ENCODE data around the gene SMPD3. TPM values are rescaled to one million over a fixed set of nuclear protein-coding genes. Genes with fewer than 3 reads are reported as not detected.

SMPD3 gene
- total and polyA plus RNA-seq, 2 of the 8 experiments (the other 6 are each of a cell fraction or from before 2014, with no cell fraction given): 0.39 to 1.3 TPM

- peak overlapping the region; percentile 49 to 89 (median 83) for H3K9ac ChIP-seq (replicated peaks in 1 of 4; ENCODE audit: extremely low read depth in 1 of 4, low read depth in 3 of 4, low read length in 3 of 4)
- peaks cover 0 to 5% of the 10 kb centered on the region in 2 experiments for H4K20me1 ChIP-seq (replicated peaks in 1 of 2; ENCODE audit: control insufficient read depth in 1 of 2, insufficient read depth in 2 of 2, low read length in 2 of 2)
- no peak overlapping the region for H3K4ac ChIP-seq (replicated peaks; ENCODE audit: insufficient read length, low read depth, low read length)
- H3K9me3 ChIP-seq (ENCODE audit: insufficient read depth in 2 of 2, low read depth in 1 of 2, low read length in 1 of 2): no peaks in the 10 kb centered on the region
- peak overlapping the region; percentile 33 for H2BK120ac ChIP-seq (replicated peaks; ENCODE audit: low read depth, low read length)
- peak overlapping the region; percentile 93 to 98 for H3K4me2 ChIP-seq (ENCODE audit: insufficient read depth in 1 of 2, low read depth in 2 of 2, low read length in 2 of 2)
- H4K91ac ChIP-seq (replicated peaks; ENCODE audit: insufficient read length, low read length): peak overlapping the region; percentile 81
- ChIA-PET POLR2A (ENCODE audit: partially characterized antibody) (interaction anchor here (0.9 to 3.8 kb wide), 28 partner anchors 8 to 226 kb away, joined by 3 to 44 read pairs (median 6); partner anchors contain the start of genes ESRP2, NFATC3, PLA2G15 and SLC7A6), CTCF (ENCODE audit: partially characterized antibody) (interaction anchor here (0.9 to 2.4 kb wide), 9 partner anchors 9 to 55 kb away, joined by 3 to 34 read pairs (median 4); partner anchors contain the start of gene SLC7A6)
- no peak overlapping the region for H3K14ac ChIP-seq (ENCODE audit: insufficient read length)
- FAIRE-seq: no peak
- DNase-seq (ENCODE audit: low read depth in 1 of 2, low spot score in 2 of 2): no peak
- peak overlapping the region; percentile 77 for H2BK5ac ChIP-seq (ENCODE audit: low read depth, low read length)
- H3K23me2 ChIP-seq (ENCODE audit: low read depth, low read length): peaks cover 9% of the 10 kb centered on the region; the same call in 1 of the 2 replicates
- H3K4me3 ChIP-seq (ENCODE audit: extremely low read depth in 1 of 4, insufficient read depth in 2 of 4, low read depth in 3 of 4, low read length in 4 of 4): peak overlapping the region; percentile 69 to 96 (median 86)
- H3K36me3 ChIP-seq (ENCODE audit: control insufficient read depth in 2 of 4, insufficient read depth in 4 of 4, low read length in 3 of 4): peaks cover 0 to 29% (median 7%) of the 10 kb centered on the region in 4 experiments; a peak in 6 of 8 replicates
- H2AK5ac ChIP-seq (ENCODE audit: low read depth, low read length): no peak overlapping the region
- H3K79me1 ChIP-seq (ENCODE audit: low read depth, low read length): peaks cover 5% of the 10 kb centered on the region; the same call in 1 of the 2 replicates
- no peak overlapping the region for H2BK12ac ChIP-seq (ENCODE audit: low read depth, low read length)
- no peak overlapping the region for H2BK20ac ChIP-seq (ENCODE audit: low read length)
- peak overlapping the region; percentile 96 for H4K8ac ChIP-seq (ENCODE audit: extremely low read depth, insufficient read depth, low read length)
- H2AFZ ChIP-seq (ENCODE audit: low read length): peak overlapping the region; percentile 91
- H3K18ac ChIP-seq (ENCODE audit: extremely low read depth, low read length): no peak overlapping the region
- peak overlapping the region; percentile 80 for H4K5ac ChIP-seq (ENCODE audit: insufficient read length, low read depth, low read length)
- TF ChIP-seq SIRT6 (IDR thresholded peaks at IDR 0.05; ENCODE audit: low read length) (no peak), EP300 (IDR thresholded peaks at IDR 0.05; ENCODE audit: borderline replicate concordance in 1 of 2, low read depth in 2 of 2, low read length in 2 of 2) (no peak), ATF3 (IDR thresholded peaks at IDR 0.05; ENCODE audit: insufficient read depth, low read depth, low read length) (no peak), POLR2A (IDR thresholded peaks at IDR 0.05; ENCODE audit: control extremely low read depth in 1 of 2, low read depth in 2 of 2, low read length in 2 of 2) (no peak), KDM4A (IDR thresholded peaks at IDR 0.05; ENCODE audit: low read depth, low read length, severe bottlenecking) (no peak), RAD21 (IDR thresholded peaks at IDR 0.05 in 1 of 2, conservative IDR thresholded peaks at IDR 0.05 in 1 of 2; ENCODE audit: low read depth in 2 of 2, low read length in 2 of 2) (no peak), EZH2 (IDR thresholded peaks at IDR 0.05; ENCODE audit: low read depth, low read length, severe bottlenecking) (no peak)
- TF ChIP-seq, protein P1, sequence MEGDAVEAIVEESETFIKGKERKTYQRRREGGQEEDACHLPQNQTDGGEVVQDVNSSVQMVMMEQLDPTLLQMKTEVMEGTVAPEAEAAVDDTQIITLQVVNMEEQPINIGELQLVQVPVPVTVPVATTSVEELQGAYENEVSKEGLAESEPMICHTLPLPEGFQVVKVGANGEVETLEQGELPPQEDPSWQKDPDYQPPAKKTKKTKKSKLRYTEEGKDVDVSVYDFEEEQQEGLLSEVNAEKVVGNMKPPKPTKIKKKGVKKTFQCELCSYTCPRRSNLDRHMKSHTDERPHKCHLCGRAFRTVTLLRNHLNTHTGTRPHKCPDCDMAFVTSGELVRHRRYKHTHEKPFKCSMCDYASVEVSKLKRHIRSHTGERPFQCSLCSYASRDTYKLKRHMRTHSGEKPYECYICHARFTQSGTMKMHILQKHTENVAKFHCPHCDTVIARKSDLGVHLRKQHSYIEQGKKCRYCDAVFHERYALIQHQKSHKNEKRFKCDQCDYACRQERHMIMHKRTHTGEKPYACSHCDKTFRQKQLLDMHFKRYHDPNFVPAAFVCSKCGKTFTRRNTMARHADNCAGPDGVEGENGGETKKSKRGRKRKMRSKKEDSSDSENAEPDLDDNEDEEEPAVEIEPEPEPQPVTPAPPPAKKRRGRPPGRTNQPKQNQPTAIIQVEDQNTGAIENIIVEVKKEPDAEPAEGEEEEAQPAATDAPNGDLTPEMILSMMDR (IDR thresholded peaks at IDR 0.05; ENCODE audit: control extremely low read depth in 1 of 3, insufficient read depth in 1 of 3, low read depth in 1 of 3, low read length in 3 of 3): no peak
- H3K27ac ChIP-seq (ENCODE audit: low read depth, low read length): peak overlapping the region; percentile 87
- WGBS, 2 experiments (ENCODE audit: extremely low coverage in 1 of 2, insufficient coverage in 1 of 2, insufficient read length in 1 of 2, insufficient replicate concordance in 2 of 2, low coverage in 1 of 2, low lambda C conversion rate in 2 of 2, missing lambda C conversion rate in 1 of 2): 2% methylated on average over 29 of the region's 29 CpGs; no CpG with 5 or more reads in 1 of the 2 experiments
- no peak overlapping the region for H2BK15ac ChIP-seq (ENCODE audit: low read length)
- H3K4me1 ChIP-seq (replicated peaks in 1 of 4; ENCODE audit: control insufficient read depth in 3 of 4, insufficient read depth in 4 of 4, low read length in 3 of 4): peaks cover 3 to 6% (median 4%) of the 10 kb centered on the region in 4 experiments; a peak in 5 of 7 replicates
- peak overlapping the region; percentile 86 for H3K56ac ChIP-seq (replicated peaks; ENCODE audit: insufficient read length, low read depth, low read length)
- H3K79me2 ChIP-seq (ENCODE audit: control insufficient read depth in 1 of 2, insufficient read depth in 2 of 2, low read length in 2 of 2): peaks cover 4 to 29% of the 10 kb centered on the region in 2 experiments
- H3K27me3 ChIP-seq (replicated peaks in 1 of 4; ENCODE audit: control insufficient read depth in 3 of 4, extremely low read depth in 1 of 4, insufficient read depth in 3 of 4, low read length in 3 of 4): no peaks in the 10 kb centered on the region
- no peak overlapping the region for H3K23ac ChIP-seq (ENCODE audit: insufficient read length)
Observed at GRCh38 chr16:68310437-68310773, 137.9 kb downstream of the SMPD3 start.
